Measurements from ENCODE around the gene CHRND. TPM values are rescaled to one million over a fixed set of nuclear protein-coding genes. Genes with fewer than 3 reads are reported as not detected.

CHRND gene
- polyA plus RNA-seq, 1 donor (not counting 4 experiments of a cell fraction or from before 2014, with no cell fraction given), result not detected

GRCh38 chr2:232483311-232483922 is 42.5 kb upstream of the CHRND start:
- DNase-seq (ENCODE audit: low read depth, low spot score), result no peak
- H3K79me2 ChIP-seq (ENCODE audit: control insufficient read depth, insufficient read depth, low read length), result no peaks in the 10 kb centered on the region
- H3K27ac ChIP-seq (ENCODE audit: control insufficient read depth, insufficient read depth, low read length), result no peak overlapping the region
- TF ChIP-seq EZH2 (IDR thresholded peaks at IDR 0.05; ENCODE audit: low read length) (no peak), CTCF (optimal IDR thresholded peaks at IDR 0.05 in 1 of 3, IDR thresholded peaks at IDR 0.05 in 1 of 3, conservative IDR thresholded peaks at IDR 0.05 in 1 of 3; ENCODE audit: extremely low read depth in 1 of 3, insufficient read depth in 2 of 3, low read length in 3 of 3) (no peak)
- no peak overlapping the region for H3K9ac ChIP-seq (ENCODE audit: control insufficient read depth, extremely low read depth, insufficient read depth, low read length)
- no peaks in the 10 kb centered on the region for H3K9me1 ChIP-seq (ENCODE audit: control insufficient read depth, extremely low read depth, insufficient read depth, low read length)
- no peak for FAIRE-seq
- H2AFZ ChIP-seq (ENCODE audit: control insufficient read depth, low read length), result no peak overlapping the region
- no peaks in the 10 kb centered on the region for H4K20me1 ChIP-seq (ENCODE audit: control insufficient read depth, extremely low read depth, insufficient read depth, low read length)
- dilution Hi-C loops (cut with MboI; ENCODE audit: extremely low pct_ligation_motif_present, low sequenced_read_pairs), result no loop called here
- H3K4me3 ChIP-seq (ENCODE audit: control insufficient read depth in 2 of 3, extremely low read depth in 1 of 3, insufficient read depth in 2 of 3, low read depth in 1 of 3, low read length in 3 of 3), result no peak overlapping the region
- H3K4me1 ChIP-seq (ENCODE audit: control insufficient read depth, extremely low read depth, insufficient read depth, low read length), result no peaks in the 10 kb centered on the region
- no peaks in the 10 kb centered on the region for H3K36me3 ChIP-seq (ENCODE audit: control insufficient read depth in 2 of 2, extremely low read depth in 1 of 2, insufficient read depth in 2 of 2, low read length in 2 of 2)
- H3K9me3 ChIP-seq (ENCODE audit: control insufficient read depth, low read depth, low read length), result no peaks in the 10 kb centered on the region
- H3K27me3 ChIP-seq (ENCODE audit: control insufficient read depth, extremely low read depth, insufficient read depth, low read length), result peaks cover 44% of the 10 kb centered on the region
- H3K4me2 ChIP-seq (ENCODE audit: control insufficient read depth, extremely low read depth, insufficient read depth, low read depth, low read length), result no peak overlapping the region

GRCh38 chr2:232483923-232484627 is 41.9 kb upstream of the CHRND start:
- Histone ChIP-seq H3K9me3 (ENCODE audit: control insufficient read depth, low read depth, low read length) (no peaks in the 10 kb centered on the region), H3K79me2 (ENCODE audit: control insufficient read depth, insufficient read depth, low read length) (no peaks in the 10 kb centered on the region), H3K9ac (ENCODE audit: control insufficient read depth, extremely low read depth, insufficient read depth, low read length) (no peak overlapping the region), H3K4me1 (ENCODE audit: control insufficient read depth, extremely low read depth, insufficient read depth, low read length) (no peaks in the 10 kb centered on the region), H2AFZ (ENCODE audit: control insufficient read depth, low read length) (no peak overlapping the region), H3K4me3 (ENCODE audit: control insufficient read depth in 2 of 3, extremely low read depth in 1 of 3, insufficient read depth in 2 of 3, low read depth in 1 of 3, low read length in 3 of 3) (no peak overlapping the region), H3K27me3 (ENCODE audit: control insufficient read depth, extremely low read depth, insufficient read depth, low read length) (peaks cover 50% of the 10 kb centered on the region), H4K20me1 (ENCODE audit: control insufficient read depth, extremely low read depth, insufficient read depth, low read length) (no peaks in the 10 kb centered on the region), H3K27ac (ENCODE audit: control insufficient read depth, insufficient read depth, low read length) (no peak overlapping the region), H3K36me3 (ENCODE audit: control insufficient read depth in 2 of 2, extremely low read depth in 1 of 2, insufficient read depth in 2 of 2, low read length in 2 of 2) (no peaks in the 10 kb centered on the region), H3K9me1 (ENCODE audit: control insufficient read depth, extremely low read depth, insufficient read depth, low read length) (no peaks in the 10 kb centered on the region), H3K4me2 (ENCODE audit: control insufficient read depth, extremely low read depth, insufficient read depth, low read depth, low read length) (no peak overlapping the region)
- dilution Hi-C loops (cut with MboI; ENCODE audit: extremely low pct_ligation_motif_present, low sequenced_read_pairs), result no loop called here
- no peak for TF ChIP-seq EZH2 (IDR thresholded peaks at IDR 0.05; ENCODE audit: low read length)
- TF ChIP-seq CTCF (optimal IDR thresholded peaks at IDR 0.05 in 1 of 3, IDR thresholded peaks at IDR 0.05 in 1 of 3, conservative IDR thresholded peaks at IDR 0.05 in 1 of 3; ENCODE audit: extremely low read depth in 1 of 3, insufficient read depth in 2 of 3, low read length in 3 of 3), result no peak
- DNase-seq (ENCODE audit: low read depth, low spot score), result no peak
- no peak for FAIRE-seq

All from keratinocyte (primary cell).